IMR-90 (cell line): ENCODE data around the gene ZNF512B. TPM values are rescaled to one million over a fixed set of nuclear protein-coding genes. Genes with fewer than 3 reads are reported as not detected.

Experiments
- ATAC-seq: fragments of 200-7000 bp; cut with Tn5 transposase; 2 replicates; pipeline ENCODE4 v1.9.1; 2020; ENCODE audit warnings: low read depth, mild to moderate bottlenecking, moderate library complexity
- BruUV-seq: library from RNA; stranded (reverse); fragments of 400-500 nt; replicated peaks from 2 replicates; lab custom pipeline; 2021; lab: Mats Ljungman, UMichigan
- CTCF ChIA-PET: fragments of 300-600 bp; formaldehyde crosslinking; extraction: SDS; loops from one replicate; lab custom pipeline; 2021; ENCODE audit warnings: antibody characterized with exemption; lab: Yijun Ruan, JAX
- POLR2A ChIA-PET: fragments of 300-600 bp; sonication (Branson Sonifier 250); formaldehyde crosslinking; loops from one replicate; lab custom pipeline; 2022; ENCODE audit warnings: antibody characterized with exemption; ENCODE audit not compliant: unreplicated experiment; lab: Charles Lee
- DNase-seq: peaks from one replicate; pipeline ENCODE4 v3.0.0; 2013
- H2AFZ ChIP-seq: replicated peaks from 2 replicates; pipeline ENCODE3; 2013; ENCODE audit warnings: low read length, mild to moderate bottlenecking; ENCODE audit not compliant: poor library complexity
- H2AK5ac ChIP-seq: 2 replicates; pipeline ENCODE4 v1.6.1; 2013; ENCODE audit warnings: low read depth, low read length, inconsistent platforms
- H2AK9ac ChIP-seq: replicated peaks from 2 replicates; pipeline ENCODE3; 2013; ENCODE audit warnings: mild to moderate bottlenecking, low read depth, low read length, moderate library complexity; ENCODE audit not compliant: poor library complexity
- H2BK120ac ChIP-seq: 2 replicates; pipeline ENCODE4 v1.6.1; 2013; ENCODE audit warnings: low read depth, low read length, inconsistent platforms
- H2BK15ac ChIP-seq: 3 replicates; pipeline ENCODE4 v1.6.1; 2013; ENCODE audit warnings: low read depth, low read length, inconsistent platforms
- H2BK20ac ChIP-seq: 2 replicates; pipeline ENCODE4 v1.6.1; 2013; ENCODE audit warnings: low read depth, mild to moderate bottlenecking, inconsistent platforms, low read length, moderate library complexity
- H2BK5ac ChIP-seq: 2 replicates; pipeline ENCODE4 v1.6.1; 2013; ENCODE audit warnings: mild to moderate bottlenecking, low read depth, low read length, inconsistent platforms; ENCODE audit not compliant: poor library complexity, severe bottlenecking
- H3K14ac ChIP-seq: replicated peaks from 2 replicates; pipeline ENCODE4 v1.6.1; 2013; ENCODE audit warnings: low read depth, low read length, inconsistent platforms
- H3K18ac ChIP-seq: 2 replicates; pipeline ENCODE4 v1.6.1; 2013; ENCODE audit warnings: low read depth, low read length, control low read depth
- H3K23ac ChIP-seq: 2 replicates; pipeline ENCODE4 v1.6.1; 2013; ENCODE audit warnings: low read depth, low read length, inconsistent platforms
- H3K27ac ChIP-seq: 2 replicates; pipeline ENCODE4 v1.5.1; 2013; ENCODE audit warnings: mild to moderate bottlenecking, control low read depth, low read length; ENCODE audit not compliant: insufficient read depth
- H3K27me3 ChIP-seq: 2 replicates; pipeline ENCODE4 v1.6.1; 2013; ENCODE audit warnings: low read length; ENCODE audit not compliant: control insufficient read depth, insufficient read depth
- H3K36me3 ChIP-seq: 2 replicates; pipeline ENCODE4 v1.6.1; 2013; ENCODE audit warnings: low read length, mixed read lengths; ENCODE audit not compliant: control insufficient read depth, insufficient read depth
- H3K4ac ChIP-seq: 2 replicates; pipeline ENCODE4 v1.6.1; 2013; ENCODE audit warnings: low read depth, low read length, inconsistent platforms
- H3K4me1 ChIP-seq: 2 replicates; pipeline ENCODE4 v1.6.1; 2013; ENCODE audit warnings: low read length, mixed read lengths; ENCODE audit not compliant: control insufficient read depth, insufficient read depth
- H3K4me2 ChIP-seq: 2 replicates; pipeline ENCODE4 v1.6.1; 2013; ENCODE audit warnings: low read depth, mild to moderate bottlenecking, control low read depth, low read length, moderate library complexity
- H3K4me3 ChIP-seq: 2 replicates; pipeline ENCODE4 v1.5.1; 2013; ENCODE audit warnings: low read depth, mild to moderate bottlenecking, control low read depth, low read length, moderate library complexity; ENCODE audit not compliant: insufficient read depth
- H3K56ac ChIP-seq: 2 replicates; pipeline ENCODE4 v1.6.1; 2013; ENCODE audit warnings: low read length, inconsistent platforms; ENCODE audit not compliant: insufficient read depth; ENCODE audit errors: extremely low read depth
- H3K79me1 ChIP-seq, 2 experiments: 2 replicates each; pipeline ENCODE4 v1.6.1; 2013; ENCODE audit warnings: low read length in 2 of 2, inconsistent platforms in 1 of 2, low read depth in 1 of 2
- H3K9ac ChIP-seq: 2 replicates; pipeline ENCODE4 v1.6.1; 2013; ENCODE audit warnings: low read depth, low read length, control low read depth
- H3K9me1 ChIP-seq: 2 replicates; pipeline ENCODE4 v1.6.1; 2013; ENCODE audit warnings: low read length, inconsistent platforms; ENCODE audit not compliant: insufficient read depth
- H3K9me3 ChIP-seq: 2 replicates; pipeline ENCODE4 v1.6.1; 2013; ENCODE audit warnings: low read length; ENCODE audit not compliant: control insufficient read depth, insufficient read depth
- H4K20me1 ChIP-seq: 2 replicates; pipeline ENCODE4 v1.6.1; 2013; ENCODE audit warnings: low read length, inconsistent platforms; ENCODE audit not compliant: insufficient read depth
- H4K5ac ChIP-seq: 2 replicates; pipeline ENCODE4 v1.6.1; 2013; ENCODE audit warnings: mild to moderate bottlenecking, low read depth, low read length, control low read depth
- H4K8ac ChIP-seq, 2 experiments: 2 replicates each; pipeline ENCODE4 v1.6.1; 2013; ENCODE audit warnings: low read depth in 2 of 2, low read length in 2 of 2, control low read depth in 1 of 2, inconsistent platforms in 1 of 2
- H4K91ac ChIP-seq: 2 replicates; pipeline ENCODE4 v1.6.1; 2013; ENCODE audit warnings: low read depth, low read length, inconsistent platforms; ENCODE audit not compliant: insufficient read depth
- CHD1 ChIP-seq: IDR thresholded peaks from 2 replicates; pipeline ENCODE4 v1.6.1; 2012; ENCODE audit warnings: low read depth, low read length, improper control_type of control experiment
- FOS ChIP-seq: fragments of 150-350 bp; IDR thresholded peaks from 2 replicates; pipeline ENCODE4 v1.6.1; 2016; ENCODE audit warnings: low read depth, low read length
- WGBS, 2 experiments: methylation state at CpG; one replicate each; pipeline versions ENCODE4 v1.1.5 to v1.1.7; 2013; ENCODE audit warnings: missing lambda C conversion rate in 2 of 2; ENCODE audit not compliant: insufficient read length in 1 of 2; ENCODE audit errors: extremely low coverage in 2 of 2; 5-methylcytosine and 5-hydroxymethylcytosine counted together
- dilution Hi-C: fragments of 300-500 bp; cut with HindIII; formaldehyde crosslinking; loops from one replicate; pipeline ENCODE4 v1.14.3; 2018; ENCODE audit warnings: low sequenced_read_pairs; ENCODE audit not compliant: unreplicated experiment
- in situ Hi-C: fragments of 300-500 bp; cut with MboI; formaldehyde crosslinking; loops from 3 replicates; pipeline ENCODE4 v1.14.3; 2019; ENCODE audit warnings: low sequenced_read_pairs, inconsistent platforms, mixed read lengths
- intact Hi-C: fragments of 100-400 bp; cut with micrococcal nuclease; formaldehyde crosslinking; loops from 2 replicates; pipeline ENCODE4 v1.10.0; 2022
- polyA plus RNA-seq, 3 experiments: library from polyadenylated mRNA; depleted of rRNA; stranded (reverse); fragments of >200 nt; gene quantifications; 2 replicates each; pipeline ENCODE4 v1.2.3, GENCODE V29; 2012; ENCODE audit warnings: low replicate concordance in 1 of 3
- total RNA-seq: library from RNA; depleted of rRNA; stranded (reverse); fragments of >200 nt; gene quantifications from 2 replicates; pipeline ENCODE4 v1.2.3, GENCODE V29; 2012

Gene ZNF512B
- total and polyA plus RNA-seq, 2 of the 4 experiments (the other 2 are of a cell fraction) = 6.5 to 15.6 TPM

DNA sequence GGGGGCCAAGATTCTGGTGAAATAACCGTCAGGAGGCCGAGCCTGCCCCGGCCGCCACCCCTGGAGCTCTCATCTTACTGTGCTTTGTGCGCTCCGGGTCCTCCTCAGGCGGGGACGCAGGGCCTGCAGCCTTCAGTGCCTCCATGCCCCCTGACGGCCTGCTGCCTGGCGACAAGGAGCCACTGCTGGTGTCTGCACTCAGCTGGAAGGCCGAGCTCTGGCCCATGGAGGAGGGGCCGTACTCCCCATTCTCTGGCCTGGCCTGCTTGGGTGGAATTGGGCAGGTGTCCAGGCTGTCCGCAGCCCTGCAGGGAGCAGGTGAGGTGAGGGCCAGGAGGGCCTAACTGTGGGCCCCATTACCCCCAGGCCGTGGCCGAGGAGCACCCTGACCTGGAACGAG, 5.3 kb downstream of the ZNF512B start:
- intact Hi-C loops = no loop called here
- CTCF ChIA-PET = no interaction called here
- WGBS, 2 experiments = 100% methylated on average over 4 of the region's 16 CpGs; no CpG with 5 or more reads in 1 of the 2 experiments

More for the DNA sequence above, 5.3 kb downstream of the ZNF512B start:
- Histone ChIP-seq H2BK5ac (no peak overlapping the region), H4K8ac (no peak overlapping the region), H3K56ac (no peak overlapping the region), H3K36me3 (peaks cover 59% of the 10 kb centered on the region), H3K9me3 (no peaks in the 10 kb centered on the region), H2BK15ac (no peak overlapping the region), H3K18ac (no peak overlapping the region), H2BK120ac (no peak overlapping the region), H3K23ac (no peak overlapping the region), H3K4me3 (no peak overlapping the region), H3K4ac (no peak overlapping the region), H3K9ac (no peak overlapping the region), H3K14ac (no peak overlapping the region), H3K27me3 (no peaks in the 10 kb centered on the region), H2AFZ (no peak overlapping the region), H2AK9ac (no peak overlapping the region), H3K4me2 (no peak overlapping the region), H3K27ac (no peak overlapping the region), H3K4me1 (peaks cover 4% of the 10 kb centered on the region), H2BK20ac (no peak overlapping the region), H4K5ac (no peak overlapping the region), H2AK5ac (no peak overlapping the region), H4K20me1 (no peaks in the 10 kb centered on the region; the same call in 1 of the 2 replicates), H3K9me1 (peaks cover 3% of the 10 kb centered on the region; the same call in 1 of the 2 replicates), H3K79me1 (peaks cover 12 to 25% of the 10 kb centered on the region in 2 experiments), H4K91ac (no peak overlapping the region)
- in situ Hi-C loops = no loop called here
- DNase-seq = no peak
- no TSS peak for BruUV-seq
- POLR2A ChIA-PET = no interaction called here
- no peak for ATAC-seq
- TF ChIP-seq CHD1 = no peak
- TF ChIP-seq FOS = no peak
- dilution Hi-C loops = no loop called here
